Activated CD8-positive, alpha-beta memory T cell treated with anti-CD3 and anti-CD28 coated beads for 48 hours (primary cell): ENCODE measurements around the gene SUPT4H1.

ENCODE experiments used
- DNase-seq, 3 experiments: peaks; one replicate each; pipeline ENCODE4 v3.0.0-alpha.2; 2020; ENCODE audit warnings: low read depth in 2 of 3, low spot score in 2 of 3

Gene SUPT4H1

DNA sequence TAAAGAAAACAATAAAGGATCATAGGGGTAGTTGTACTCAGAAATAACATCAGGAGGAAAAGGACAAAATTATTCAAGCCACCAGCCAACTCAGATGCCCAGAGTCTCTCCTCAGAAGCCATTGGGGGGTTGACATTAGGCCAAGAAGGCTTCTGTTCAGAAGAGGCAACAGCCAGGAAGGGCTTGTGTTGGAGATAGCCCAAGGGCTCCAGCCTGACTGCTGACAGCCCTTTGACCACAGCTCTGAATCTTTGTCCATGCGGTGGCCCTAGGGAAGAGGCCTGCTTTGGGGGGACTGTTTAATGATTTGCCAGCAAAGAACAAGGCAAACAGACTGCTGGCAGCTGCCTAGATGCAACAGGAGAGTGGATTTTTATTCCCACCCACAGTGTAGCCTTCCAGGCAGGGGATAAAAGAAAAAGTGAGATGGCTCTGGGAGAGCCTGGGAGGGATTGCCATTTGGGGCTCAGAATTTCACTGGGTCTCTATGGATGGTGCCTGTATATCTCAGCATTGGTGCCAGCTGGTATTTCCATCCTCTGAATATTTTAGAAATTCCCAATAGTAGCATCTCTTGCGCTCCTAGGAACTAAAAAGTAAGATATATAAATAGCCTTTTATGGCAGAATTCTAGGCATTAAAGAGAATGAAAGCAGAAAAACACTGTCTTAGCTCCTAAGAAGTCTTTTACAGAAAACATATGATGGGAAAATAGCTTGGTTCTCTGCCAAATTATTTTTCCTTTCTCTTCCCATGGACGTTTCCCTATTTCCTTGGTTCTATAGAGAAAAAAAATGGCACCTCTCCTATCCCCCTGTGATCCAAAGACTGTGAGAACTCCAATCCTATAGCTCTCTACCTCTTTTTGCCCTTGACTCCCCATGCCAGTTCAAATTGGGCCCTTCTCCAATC lies 29.4 kb upstream of the SUPT4H1 start:
- no peak for DNase-seq

DNA sequence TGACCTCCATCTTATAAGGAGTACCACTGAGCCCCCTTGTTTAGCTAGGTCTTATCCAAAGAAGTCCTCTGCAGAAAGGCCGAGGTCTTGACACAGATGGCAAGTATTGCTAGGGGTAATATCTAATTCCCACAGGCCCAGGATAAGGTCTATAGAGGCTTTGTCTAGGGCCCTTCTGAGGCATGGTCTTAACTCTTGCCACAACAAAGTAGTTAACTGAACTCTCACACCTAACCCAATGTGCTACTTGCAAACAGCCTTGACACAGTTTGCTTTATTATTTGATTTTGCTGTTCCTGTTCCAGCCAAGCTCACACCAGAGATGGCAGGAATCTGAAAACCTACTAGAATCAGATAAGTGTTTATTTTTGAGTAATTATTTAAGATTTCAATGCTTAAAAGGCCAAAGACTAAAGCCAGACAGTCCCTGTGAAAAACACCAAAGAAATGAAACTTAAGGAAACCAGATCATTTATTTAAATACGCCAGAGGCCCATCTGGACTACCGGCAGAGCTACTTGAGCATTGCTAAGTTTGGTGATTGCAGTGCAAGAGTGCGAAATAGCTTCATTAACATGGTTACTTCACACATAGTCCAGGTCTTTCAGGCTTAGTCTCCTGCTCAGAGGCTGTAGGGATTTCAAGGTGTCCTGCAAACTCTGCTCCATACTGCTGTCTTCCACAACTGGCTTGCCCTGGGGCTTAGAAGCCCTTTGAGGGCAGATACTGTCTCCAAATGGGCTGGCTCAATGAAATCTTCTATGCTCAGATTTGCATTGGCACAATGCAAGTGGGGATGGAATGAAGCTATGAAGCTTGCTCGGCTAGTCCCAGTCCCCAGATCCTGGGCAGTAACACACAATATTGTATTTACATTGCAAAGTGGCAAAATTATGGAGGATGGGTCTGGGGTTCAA lies 28.5 kb upstream of the SUPT4H1 start:
- no peak for DNase-seq

DNA sequence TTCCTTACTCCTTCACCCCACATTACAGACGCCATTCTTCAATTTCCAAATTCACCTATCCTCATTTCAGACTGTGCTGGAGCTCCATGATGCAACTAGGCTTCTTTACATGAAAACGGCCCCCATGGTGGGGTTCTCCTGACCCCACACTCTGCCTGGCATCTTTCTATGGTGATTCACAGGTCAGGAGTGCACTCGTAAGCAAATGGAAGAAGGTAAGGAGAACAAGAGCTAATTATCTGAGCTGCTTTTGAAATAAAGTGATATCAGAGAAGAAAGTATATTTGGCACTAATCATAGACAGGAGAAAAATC lies 27.5 kb upstream of the SUPT4H1 start:
- no peak for DNase-seq

DNA sequence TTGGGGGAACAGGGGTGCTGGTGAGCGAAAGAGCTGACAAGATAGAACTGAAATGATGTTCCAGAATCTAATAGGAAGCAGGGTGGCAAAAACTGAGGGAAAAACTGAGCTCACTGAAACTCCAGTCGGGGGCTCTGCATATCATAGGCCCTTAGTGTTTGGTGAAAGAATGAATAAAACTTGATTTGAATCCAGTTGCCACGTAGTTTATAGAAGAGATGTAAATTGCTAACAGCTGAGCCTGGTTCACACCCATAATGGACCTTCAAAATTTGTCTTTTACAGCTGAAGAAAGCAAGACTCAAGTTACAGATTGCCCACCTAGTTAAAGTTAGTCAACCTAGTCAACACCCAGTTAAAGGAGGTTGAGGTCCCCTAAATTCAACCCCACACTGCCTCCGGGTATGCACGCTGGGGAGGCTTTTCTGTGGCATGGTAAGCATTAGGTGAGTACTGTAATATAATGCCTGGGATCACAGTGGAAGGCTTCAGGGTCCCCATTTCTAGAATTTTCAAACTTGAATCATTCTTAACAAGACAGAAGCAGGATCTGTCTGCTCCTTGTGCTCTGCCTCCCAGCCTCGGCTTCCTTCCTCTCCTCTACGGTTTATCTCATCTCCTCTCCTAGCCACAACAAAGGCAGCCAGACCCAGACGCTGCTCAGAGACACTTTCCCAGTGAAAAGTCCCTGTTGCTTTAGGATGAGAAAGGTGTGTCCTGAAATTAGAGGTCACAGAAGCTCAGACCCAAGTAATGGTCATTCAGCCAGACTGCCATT lies 26.9 kb upstream of the SUPT4H1 start:
- no peak for DNase-seq

DNA sequence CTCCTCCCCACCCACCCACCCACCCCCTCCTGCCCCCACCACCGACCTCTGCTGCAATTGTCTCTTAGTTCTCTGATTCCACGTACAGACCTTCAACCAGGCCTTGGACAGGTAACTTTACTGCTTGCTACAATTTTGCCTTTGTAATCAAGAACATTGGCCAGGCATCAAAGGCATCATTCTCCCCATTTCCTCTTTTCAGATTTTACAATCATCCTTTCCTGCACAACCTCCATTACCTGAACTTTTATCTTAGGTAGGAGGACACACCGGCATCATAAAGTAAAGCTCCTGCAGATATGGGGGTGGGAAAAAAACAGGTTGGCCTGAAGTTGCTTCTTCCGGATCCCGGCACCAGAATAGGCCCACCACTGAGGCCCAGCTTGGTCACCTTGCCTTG lies 25.7 kb upstream of the SUPT4H1 start:
- no peak for DNase-seq

DNA sequence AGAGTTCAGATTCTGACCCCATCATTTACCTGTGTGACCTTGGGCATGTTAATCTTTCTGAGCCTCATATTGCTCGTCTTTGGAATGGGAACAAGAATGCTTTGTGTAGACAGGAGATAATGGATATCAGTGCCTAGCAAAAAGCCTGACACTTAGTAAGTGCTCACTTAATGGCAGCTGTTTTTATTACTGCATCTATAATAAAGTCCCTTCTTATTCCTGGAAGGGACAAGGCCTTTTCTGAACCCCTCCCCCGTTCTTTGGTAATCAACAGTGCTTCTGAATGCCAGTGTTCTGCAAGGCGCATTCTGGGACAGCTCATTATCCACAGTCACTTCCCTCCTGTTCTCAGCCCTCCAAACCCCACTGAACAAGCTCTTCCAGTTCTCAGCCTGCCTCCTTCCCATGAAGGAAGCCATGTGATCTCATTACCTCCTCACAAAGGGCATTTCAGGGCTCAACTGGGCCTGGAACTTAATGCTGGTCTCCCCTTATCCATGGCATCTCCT lies 25.1 kb upstream of the SUPT4H1 start:
- DNase-seq: no peak

DNA sequence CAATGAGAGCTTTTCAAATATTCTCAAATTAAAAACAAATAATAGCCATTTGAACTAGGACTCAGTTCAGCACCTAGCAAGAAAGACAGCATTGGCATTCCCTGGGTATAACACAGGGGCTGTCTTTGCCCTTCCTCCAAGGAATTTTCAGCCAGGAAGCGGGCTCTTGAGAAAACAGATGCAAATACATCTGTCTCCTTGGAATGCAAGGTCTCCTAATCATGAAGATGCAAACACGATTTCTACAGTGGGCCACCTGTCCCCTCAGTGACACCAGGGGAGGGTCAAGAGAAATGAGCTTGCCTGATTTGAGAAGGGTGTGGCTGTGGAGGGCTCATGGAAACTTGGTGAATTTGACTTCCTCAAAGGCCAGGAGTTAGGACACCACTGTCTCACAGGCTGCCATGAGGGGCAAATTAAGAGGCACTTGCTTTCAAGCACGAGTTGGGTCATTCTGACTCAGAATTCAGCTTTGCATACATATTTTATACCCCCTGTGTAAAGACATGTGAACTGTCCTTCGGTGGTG lies 24.5 kb upstream of the SUPT4H1 start:
- DNase-seq: no peak

DNA sequence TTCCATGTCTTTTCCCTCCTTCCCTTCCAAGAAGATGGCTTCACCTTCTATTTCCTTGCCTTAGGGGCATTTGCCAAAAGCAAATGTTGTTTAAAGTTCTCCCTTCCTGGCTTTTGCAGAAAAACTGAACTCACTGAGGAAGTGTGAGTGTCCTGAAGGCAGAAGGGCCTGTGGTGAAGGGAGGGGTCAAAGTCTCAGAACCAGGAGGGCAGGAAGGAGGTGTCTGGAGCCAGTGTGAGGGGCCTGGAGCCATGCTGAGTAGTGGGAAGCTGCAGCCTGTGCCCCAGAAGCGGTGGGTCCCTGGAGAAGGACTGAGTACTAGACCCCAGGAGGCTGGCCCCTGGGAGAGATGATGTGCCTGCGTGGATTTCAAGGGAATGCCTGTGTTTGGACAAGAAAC lies 23.8 kb upstream of the SUPT4H1 start:
- no peak for DNase-seq

DNA sequence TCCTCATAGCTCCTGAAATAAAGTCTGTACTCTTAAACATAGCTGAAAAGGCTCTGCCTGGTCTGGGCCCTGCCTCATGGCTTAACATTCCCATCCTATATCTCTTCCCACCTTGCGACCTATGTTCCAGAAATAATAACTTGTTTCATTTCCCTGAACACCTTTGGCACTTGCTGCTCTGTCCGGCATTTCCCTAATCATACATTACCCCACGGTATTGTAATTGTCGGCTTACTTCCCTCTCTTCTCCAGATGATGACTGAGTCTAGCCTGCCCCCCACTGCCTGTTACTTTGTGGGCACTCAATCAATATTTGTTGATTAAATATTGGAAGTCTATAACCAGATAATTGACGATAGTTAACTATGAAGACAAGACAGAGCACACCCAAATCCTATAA lies 23.3 kb upstream of the SUPT4H1 start:
- no peak for DNase-seq

DNA sequence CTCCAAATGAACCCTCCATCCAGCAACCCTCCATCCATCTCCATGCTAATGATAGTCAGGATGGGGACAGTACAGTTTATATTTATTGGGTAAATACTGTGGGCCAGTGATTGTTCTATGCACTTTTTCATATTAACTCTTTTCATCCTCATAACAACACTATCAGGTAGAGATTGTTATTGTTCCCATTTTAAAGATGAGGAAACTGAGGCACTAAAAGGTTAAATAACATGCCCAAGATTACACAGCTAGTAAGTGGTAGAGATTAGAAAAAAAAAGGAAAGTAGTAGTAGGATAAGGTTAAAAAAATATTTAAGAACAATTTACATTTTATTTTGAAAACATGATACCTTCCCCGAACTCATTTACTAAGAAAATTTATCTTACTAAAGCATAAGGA lies 21.9 kb upstream of the SUPT4H1 start:
- DNase-seq: no peak

DNA sequence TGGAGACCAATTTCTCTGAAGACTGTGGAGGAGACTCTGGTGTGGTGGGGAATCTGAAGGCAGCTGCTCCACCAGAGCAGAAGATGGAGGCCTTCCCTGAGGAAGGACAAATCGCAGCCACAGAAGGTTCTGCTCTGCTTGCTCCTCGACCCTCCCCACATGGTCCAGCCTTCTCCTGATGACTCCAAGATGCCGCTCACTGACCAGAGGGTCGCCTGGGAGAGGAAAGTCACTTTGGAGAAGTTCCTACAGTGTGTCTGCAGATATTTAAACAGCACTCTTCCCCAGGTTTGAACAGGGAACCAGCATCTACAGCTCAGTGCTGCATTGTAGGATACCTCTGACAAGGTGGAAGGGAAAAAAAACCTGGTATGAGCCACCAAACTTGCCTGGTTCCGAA lies 21.0 kb upstream of the SUPT4H1 start:
- no peak for DNase-seq

DNA sequence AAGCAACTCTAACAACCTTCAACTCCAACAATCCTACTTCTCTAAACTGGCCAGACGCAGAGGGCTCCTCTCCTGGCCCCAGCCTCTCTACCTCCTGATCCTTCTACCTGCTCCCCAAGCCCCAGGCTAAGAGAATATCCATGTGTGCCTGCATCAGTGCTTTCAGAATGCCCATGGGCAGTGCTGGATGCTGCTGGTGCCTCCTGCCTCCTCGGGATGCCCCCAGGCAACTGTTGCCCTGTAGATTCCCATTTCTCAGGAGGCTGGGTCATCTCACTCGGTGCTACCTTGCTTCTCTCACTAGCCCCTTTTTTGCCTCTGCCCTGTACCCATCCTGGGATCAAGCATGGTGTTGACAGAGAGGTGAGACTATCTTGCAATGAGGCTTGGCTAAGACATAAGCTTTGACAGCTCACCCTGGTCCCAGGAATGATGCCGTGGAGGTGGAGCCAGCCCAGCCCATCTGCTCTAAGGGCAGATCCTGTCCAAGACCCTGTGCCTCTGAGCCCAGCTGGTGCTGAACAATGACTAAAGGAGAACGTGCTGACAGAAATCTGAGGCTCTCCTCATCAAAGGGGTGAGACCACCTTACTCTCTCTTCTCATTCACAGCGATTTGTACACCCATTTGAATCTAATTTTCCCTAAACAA lies 19.4 kb upstream of the SUPT4H1 start:
- DNase-seq: no peak

DNA sequence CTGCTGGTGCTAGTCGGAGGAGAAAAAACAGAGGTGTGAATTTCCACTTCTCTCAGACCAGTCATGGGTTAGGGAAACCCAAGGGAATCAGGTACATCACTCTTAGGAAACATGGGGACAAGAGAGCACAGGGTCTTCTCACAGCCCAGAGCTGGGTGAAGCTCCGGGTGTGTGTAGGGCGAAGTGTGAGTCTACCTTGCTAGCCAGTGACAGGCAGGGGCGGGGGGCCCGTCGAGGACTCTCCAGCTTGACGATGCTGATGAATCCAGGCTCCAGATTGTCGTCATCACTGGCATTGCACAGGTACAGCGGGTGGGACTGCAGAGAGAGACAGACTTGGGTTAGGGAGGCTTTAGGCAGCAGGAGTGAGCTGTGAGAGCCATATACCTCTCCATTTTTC lies 18.7 kb upstream of the SUPT4H1 start:
- no peak for DNase-seq

DNA sequence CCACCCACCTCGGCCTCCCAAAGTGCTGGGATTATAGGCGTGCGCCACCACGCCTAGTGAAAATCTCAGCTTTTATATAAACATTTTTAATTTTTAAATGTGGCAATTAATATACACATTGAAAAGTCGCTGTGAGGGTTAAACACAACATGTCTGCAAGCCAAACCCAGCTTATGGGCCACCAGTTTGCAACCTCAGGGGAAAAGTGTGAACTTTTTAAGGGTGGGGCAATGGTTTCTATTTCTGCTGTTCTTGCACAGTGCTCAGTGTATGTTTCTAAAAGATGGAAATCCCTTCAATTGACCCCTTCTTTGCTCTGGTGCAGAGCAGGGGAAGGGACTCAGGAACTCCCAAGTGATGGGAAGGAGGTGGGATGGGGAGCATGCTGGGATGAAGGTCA lies 18.3 kb upstream of the SUPT4H1 start:
- no peak for DNase-seq

DNA sequence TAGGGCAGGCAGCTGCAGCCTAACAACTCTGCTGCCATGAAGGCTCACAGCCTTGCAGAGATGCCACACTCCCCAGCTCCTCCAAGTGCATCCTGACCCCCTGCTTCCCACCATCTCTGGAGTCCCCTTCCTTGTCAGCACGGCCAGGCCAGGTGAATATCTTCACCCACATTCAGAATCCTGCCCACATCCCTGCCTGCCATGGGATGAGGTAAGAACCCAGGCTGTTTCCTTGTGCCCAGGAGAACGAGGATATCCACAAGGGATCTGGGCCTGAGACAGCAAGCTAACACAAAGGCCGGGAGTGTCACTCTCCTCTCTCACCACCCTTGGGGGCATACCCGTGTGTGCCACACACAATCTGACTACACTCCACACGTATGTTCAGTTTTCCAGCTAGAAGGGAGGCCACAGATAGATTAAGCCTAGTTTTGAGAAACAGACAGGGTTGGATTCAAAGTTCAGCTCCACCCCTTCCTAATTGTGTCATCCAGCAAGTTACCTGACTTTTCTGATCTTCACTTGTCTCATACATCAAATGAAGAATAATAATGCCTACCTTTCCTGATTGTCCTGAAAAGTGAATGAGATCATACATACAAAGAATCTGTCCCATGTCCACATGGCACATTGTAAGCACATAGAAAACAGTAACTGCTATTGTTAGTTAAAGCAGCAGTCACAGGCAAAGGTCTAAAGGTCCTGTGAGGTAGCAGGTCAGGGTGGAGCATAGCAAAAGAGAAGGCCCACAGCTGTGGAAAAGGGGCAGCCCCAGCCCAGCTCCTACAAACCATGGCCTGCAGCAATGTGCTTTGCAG lies 17.4 kb upstream of the SUPT4H1 start:
- no peak for DNase-seq

DNA sequence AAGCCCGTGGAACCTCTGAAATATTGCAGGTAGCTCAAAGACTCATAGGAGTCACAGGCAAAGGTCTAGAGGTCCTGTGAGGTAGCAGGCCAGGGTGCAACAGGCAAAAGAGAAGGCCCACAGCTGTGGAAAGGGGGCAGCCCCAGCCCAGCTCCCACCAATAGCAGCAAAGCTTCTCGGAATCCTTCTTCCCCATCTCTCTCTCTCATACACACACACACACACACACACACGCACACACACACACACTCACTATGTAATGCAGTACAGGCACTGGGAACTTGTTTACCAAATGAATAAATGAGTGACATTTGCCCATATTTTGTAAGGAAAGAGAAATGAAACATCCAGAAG lies 16.8 kb upstream of the SUPT4H1 start:
- no peak for DNase-seq

DNA sequence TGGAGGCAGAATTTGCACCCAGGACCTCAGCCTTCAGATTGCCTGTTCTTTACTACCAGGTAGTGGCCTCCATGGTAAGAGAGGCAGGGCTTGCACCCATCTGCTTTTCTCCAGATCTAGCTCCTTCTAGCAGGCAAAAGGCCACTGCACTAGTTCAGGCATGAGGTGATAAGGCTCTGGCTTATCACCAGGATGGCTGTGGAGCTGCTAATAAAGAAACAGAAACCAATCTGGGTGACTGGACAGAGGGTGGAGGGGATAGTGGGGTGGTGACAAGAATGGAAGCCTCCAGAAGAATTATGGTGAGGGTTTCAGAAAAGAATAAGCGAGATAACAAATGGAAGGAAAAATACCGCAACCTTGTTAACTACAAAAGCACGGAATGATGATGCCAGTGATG lies 15.5 kb upstream of the SUPT4H1 start:
- no peak for DNase-seq

DNA sequence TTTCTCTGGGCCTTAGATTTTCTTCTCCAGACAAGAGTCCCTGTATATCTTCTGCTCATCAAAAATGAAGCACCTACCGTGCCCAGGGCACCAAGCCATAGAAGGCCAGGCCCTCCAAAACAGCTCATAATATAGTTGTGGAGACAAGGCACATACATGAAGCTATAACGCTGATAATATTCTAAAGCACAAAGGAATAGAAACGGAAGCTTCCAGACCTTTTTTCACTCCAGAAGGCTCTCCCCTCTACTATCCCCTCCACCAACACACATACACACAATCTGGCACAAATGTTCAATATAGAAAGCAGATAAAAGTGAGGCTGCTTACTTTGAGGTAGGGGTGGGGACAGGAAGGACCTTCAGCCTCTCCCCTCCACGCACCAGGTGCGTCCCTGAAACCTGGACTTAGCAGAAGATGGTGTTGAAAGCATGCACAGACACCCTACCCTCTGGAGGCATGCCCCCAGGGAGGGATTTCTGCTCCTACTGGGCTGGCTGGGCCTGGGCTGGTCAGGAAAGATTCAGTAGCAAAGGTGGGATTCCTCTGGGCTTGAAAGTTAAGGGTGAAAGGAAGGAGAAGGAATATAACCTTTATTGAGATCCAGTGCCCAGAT lies 14.1 kb upstream of the SUPT4H1 start:
- DNase-seq: no peak

DNA sequence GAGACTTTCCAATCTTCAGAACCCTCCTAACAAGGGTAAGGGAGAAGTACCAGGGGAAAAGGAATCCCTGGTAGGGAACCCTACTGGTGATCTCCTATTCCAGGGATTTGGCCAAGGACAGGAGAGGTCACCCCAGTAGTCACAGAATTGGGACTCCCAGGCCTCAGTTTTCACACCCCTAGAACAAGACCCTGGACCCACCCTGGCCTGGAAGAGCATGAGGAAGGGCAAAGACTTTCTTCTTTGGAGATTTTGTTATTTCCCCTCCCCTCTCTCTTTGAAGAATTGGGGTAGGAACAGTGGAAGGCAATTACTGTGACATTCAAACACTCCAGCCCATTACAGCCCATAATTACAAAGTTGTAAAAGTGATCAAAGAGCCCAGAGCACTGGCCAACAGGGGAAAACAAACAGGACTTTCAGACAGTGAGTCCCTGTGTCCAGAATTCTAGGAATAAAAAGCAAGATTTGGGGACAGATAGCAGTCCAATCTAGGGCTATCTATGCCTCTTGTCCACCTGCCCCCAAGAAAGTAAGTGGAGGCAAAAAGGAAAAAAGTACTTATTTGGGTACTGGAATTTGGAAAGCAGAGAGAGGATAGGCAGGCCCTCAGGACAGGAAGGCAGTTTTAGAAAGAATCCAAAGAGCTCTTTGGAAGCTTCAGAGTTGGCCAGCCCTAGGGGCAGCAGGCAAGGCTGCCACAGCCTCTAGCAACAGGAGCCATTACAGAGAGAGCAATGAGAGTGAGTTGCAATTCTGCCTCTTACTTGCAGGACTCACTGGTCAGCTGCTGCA lies 13.4 kb upstream of the SUPT4H1 start:
- DNase-seq: no peak
